ENCODE data around the gene THADA.

Gene THADA

GRCh38 chr2:43631618-43632317, 35.9 kb upstream of the THADA start:
- no peak for DNase-seq (ENCODE audit: low read depth)
- TF ChIP-seq, protein P1, sequence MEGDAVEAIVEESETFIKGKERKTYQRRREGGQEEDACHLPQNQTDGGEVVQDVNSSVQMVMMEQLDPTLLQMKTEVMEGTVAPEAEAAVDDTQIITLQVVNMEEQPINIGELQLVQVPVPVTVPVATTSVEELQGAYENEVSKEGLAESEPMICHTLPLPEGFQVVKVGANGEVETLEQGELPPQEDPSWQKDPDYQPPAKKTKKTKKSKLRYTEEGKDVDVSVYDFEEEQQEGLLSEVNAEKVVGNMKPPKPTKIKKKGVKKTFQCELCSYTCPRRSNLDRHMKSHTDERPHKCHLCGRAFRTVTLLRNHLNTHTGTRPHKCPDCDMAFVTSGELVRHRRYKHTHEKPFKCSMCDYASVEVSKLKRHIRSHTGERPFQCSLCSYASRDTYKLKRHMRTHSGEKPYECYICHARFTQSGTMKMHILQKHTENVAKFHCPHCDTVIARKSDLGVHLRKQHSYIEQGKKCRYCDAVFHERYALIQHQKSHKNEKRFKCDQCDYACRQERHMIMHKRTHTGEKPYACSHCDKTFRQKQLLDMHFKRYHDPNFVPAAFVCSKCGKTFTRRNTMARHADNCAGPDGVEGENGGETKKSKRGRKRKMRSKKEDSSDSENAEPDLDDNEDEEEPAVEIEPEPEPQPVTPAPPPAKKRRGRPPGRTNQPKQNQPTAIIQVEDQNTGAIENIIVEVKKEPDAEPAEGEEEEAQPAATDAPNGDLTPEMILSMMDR (IDR thresholded peaks at IDR 0.05; ENCODE audit: insufficient read depth, low read depth, low read length, missing control alignments), result no peak
- no peak overlapping the region for H3K4me3 ChIP-seq (ENCODE audit: low read depth, low read length)

GRCh38 chr2:43622931-43623451, 27.2 kb upstream of the THADA start:
- TF ChIP-seq, protein P1 (IDR thresholded peaks at IDR 0.05; ENCODE audit: insufficient read depth, low read depth, low read length, missing control alignments), result no peak
- DNase-seq (ENCODE audit: low read depth), result no peak

DNA sequence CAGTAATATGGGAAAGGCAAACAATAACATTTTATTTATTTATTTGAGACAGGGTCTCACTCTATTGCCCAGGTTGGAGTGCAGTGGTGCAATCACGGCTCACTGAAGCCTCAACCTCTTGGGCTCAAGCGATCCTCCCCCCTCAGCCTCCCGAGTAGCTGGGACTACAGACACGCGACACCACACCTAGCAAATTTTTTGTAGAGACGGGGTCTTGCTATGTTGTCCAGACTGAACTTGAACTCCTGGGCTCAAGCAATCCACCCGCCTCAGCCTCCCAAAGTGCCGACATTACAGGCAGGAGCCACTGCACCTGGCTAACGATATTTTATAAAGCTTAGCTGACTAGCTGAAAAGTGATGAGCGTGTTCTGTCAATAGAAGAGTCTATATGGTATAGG, 23.7 kb upstream of the THADA start:
- TF ChIP-seq, protein P1 (IDR thresholded peaks at IDR 0.05; ENCODE audit: insufficient read depth, low read depth, low read length, missing control alignments), result no peak
- H3K4me3 ChIP-seq (ENCODE audit: low read depth, low read length), result no peak overlapping the region
- DNase-seq (ENCODE audit: low read depth), result no peak

More at GRCh38 chr2:43622931-43623451, 27.2 kb upstream of the THADA start:
- H3K4me3 ChIP-seq (ENCODE audit: low read depth, low read length), result no peak overlapping the region

DNA sequence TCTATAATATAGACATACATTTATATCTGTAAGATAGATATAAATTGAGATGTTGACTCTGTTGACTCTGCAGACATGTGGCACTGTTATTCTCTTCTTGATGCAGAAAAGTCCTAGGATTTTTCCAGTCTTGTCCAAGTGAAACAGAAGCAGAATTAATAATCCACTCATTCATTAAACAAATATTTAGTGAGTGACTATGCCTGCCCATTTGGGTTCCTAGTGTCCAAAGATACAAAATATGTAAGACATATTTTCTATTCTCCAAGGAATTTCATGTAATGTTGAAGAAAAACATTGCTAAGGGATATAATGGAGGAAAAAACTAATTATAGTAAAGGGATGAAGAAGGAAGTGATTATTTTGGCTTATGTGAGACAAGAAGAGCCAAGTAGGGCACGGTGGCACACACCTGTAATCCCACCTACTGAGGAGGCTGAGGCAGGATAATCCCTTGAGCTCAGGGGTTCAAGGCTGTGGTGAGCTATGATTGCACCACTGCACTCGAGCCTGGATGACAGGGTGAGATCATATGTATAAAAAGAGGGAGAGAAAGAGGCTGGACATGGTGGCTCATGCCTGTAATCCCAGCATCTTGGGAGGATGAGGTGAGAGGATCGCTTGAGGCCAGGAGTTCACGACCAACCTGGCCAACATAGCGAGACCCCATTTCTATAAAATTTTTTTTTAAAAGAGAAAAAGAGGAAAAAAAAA, 21.3 kb upstream of the THADA start:
- TF ChIP-seq, protein P1 (IDR thresholded peaks at IDR 0.05; ENCODE audit: insufficient read depth, low read depth, low read length, missing control alignments), result no peak
- no peak overlapping the region for H3K4me3 ChIP-seq (ENCODE audit: low read depth, low read length)

GRCh38 chr2:43612944-43613343, 17.1 kb upstream of the THADA start:
- H3K4me3 ChIP-seq (ENCODE audit: low read depth, low read length), result no peak overlapping the region
- TF ChIP-seq, protein P1 (IDR thresholded peaks at IDR 0.05; ENCODE audit: insufficient read depth, low read depth, low read length, missing control alignments), result no peak
- no peak for DNase-seq (ENCODE audit: low read depth)

More for the DNA sequence above, 21.3 kb upstream of the THADA start:
- no peak for DNase-seq (ENCODE audit: low read depth)

DNA sequence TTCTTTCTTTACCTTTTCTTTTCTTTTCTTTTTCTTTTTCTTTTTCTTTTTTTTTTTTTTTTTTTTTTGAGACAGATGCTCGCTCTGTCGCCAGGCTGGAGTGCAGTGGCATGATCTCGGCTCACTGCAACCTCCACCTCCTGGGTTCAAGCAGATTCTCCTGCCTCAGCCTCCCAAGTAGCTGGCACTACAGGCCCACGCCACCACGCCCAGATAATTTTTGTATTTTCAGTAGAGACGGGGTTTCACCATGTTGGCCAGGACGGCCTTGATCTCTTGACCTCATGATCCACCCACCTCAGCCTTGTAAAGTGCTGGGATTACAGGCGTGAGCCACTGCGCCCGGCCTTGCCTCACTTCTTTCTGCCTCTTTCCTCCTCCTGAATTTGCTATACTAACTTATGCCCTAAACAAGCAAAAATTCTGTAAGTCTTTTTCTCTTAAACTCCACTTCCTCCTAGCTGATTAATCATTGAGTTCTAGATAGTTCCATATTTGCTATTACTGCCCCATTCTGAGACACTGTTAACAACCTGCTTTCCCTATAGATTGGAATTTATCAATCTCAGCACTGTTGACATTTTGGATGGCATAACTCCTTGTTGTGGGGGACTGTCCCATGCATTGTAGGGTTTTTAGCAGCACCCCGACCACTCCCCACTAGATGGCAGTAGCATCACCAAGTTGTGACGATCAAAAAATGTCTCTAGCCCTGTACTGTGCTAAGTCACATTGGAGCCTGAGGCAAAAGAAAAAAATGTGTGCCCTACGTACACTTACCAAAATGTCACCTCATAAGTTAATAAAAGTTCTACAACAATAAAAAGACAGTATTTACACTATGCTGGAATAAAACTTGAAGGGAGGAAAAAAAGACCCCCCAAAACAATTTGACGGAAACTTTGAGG, 16.4 kb upstream of the THADA start:
- TF ChIP-seq, protein P1 (IDR thresholded peaks at IDR 0.05; ENCODE audit: insufficient read depth, low read depth, low read length, missing control alignments), result peak; percentile 82
- H3K4me3 ChIP-seq (ENCODE audit: low read depth, low read length), result no peak overlapping the region
- DNase-seq (ENCODE audit: low read depth), result peak; percentile 79

Data from GM12865 (cell line).